HepG2 (cell line): Measurements from ENCODE around the gene CIAO3. TPM values are rescaled to one million over a fixed set of nuclear protein-coding genes. Genes with fewer than 3 reads are reported as not detected.

ENCODE experiments used
- FLYWCH1 ChIP-seq: sonication (generic); formaldehyde crosslinking; IDR thresholded peaks from 2 replicates; pipeline ENCODE4 v1.8.1; 2023; ENCODE audit warnings: mild to moderate bottlenecking, missing genetic modification reagents
- JUN ChIP-seq: sonication (generic); formaldehyde crosslinking; IDR thresholded peaks from 2 replicates; pipeline ENCODE4 v1.4.0; 2020; ENCODE audit warnings: mild to moderate bottlenecking, missing genetic modification reagents
- MAZ ChIP-seq, 2 experiments: sonication (generic) in 1 of 2; formaldehyde crosslinking in 1 of 2; IDR thresholded peaks; 2 replicates each; pipeline versions ENCODE4 v1.5.0 to v1.6.1; 2012 to 2020; ENCODE audit warnings: low read depth in 2 of 2, mild to moderate bottlenecking in 2 of 2, borderline replicate concordance in 1 of 2, improper control_type of control experiment in 1 of 2, low read length in 1 of 2, missing genetic modification reagents in 1 of 2, moderate library complexity in 1 of 2
- NCOA1 ChIP-seq: sonication (generic); formaldehyde crosslinking; IDR thresholded peaks from 2 replicates; pipeline ENCODE4 v1.9.0; 2021; ENCODE audit warnings: missing genetic modification reagents
- NFIB ChIP-seq: sonication (generic); formaldehyde crosslinking; IDR thresholded peaks from 2 replicates; pipeline ENCODE4 v1.9.0; 2021; ENCODE audit warnings: missing genetic modification reagents, mild to moderate bottlenecking, borderline replicate concordance
- RBFOX2 ChIP-seq: fragments of 200-400 bp; formaldehyde crosslinking; IDR thresholded peaks from 2 replicates; pipeline ENCODE4 v1.6.1; 2017; ENCODE audit warnings: low read depth, mild to moderate bottlenecking, low read length
- RNF2 ChIP-seq: fragments of 450-650 bp; conservative IDR thresholded peaks from 2 replicates; pipeline ENCODE4 v1.6.1; 2016; ENCODE audit warnings: low read depth
- SPEN ChIP-seq: sonication (generic); formaldehyde crosslinking; IDR thresholded peaks from 2 replicates; pipeline ENCODE4 v1.5.1; 2020; ENCODE audit warnings: low read depth, mild to moderate bottlenecking, missing genetic modification reagents
- ZFP82 ChIP-seq: sonication (generic); formaldehyde crosslinking; IDR thresholded peaks from 2 replicates; pipeline ENCODE4 v1.5.1; 2020; ENCODE audit warnings: mild to moderate bottlenecking, missing genetic modification reagents, borderline replicate concordance
- ZNF121 ChIP-seq: sonication (generic); formaldehyde crosslinking; IDR thresholded peaks from 2 replicates; pipeline ENCODE4 v1.5.0; 2020; ENCODE audit warnings: mild to moderate bottlenecking, missing genetic modification reagents
- ZNF619 ChIP-seq: sonication (generic); formaldehyde crosslinking; IDR thresholded peaks from 2 replicates; pipeline ENCODE4 v1.4.0; 2020; ENCODE audit warnings: mild to moderate bottlenecking, missing genetic modification reagents
- ZNF839 ChIP-seq: sonication (generic); formaldehyde crosslinking; IDR thresholded peaks from 2 replicates; pipeline ENCODE4 v1.4.0; 2020; ENCODE audit warnings: missing genetic modification reagents, mild to moderate bottlenecking, borderline replicate concordance
- polyA plus RNA-seq, 8 experiments: library from polyadenylated mRNA; depleted of rRNA in 3 of 8; stranded (reverse) in 7 of 8; unstranded in 1 of 8; fragments of >200 nt; fragmentation: Illumina TruSeq in 4 of 8; extraction: Trizol in 4 of 8; gene quantifications; 2 replicates each; pipeline versions ENCODE4 v1.2.1 to v1.2.3, GENCODE V29; 2011 to 2016; ENCODE audit warnings: low read depth in 4 of 8, missing spikeins in 1 of 8, mixed read lengths in 1 of 8; ENCODE audit not compliant: insufficient read depth in 1 of 8
- total RNA-seq, 5 experiments: library from RNA; depleted of rRNA; stranded (reverse); fragments of >200 nt; fragmentation: Illumina TruSeq; extraction: Trizol; gene quantifications; 2 replicates each; pipeline ENCODE4 v1.2.3, GENCODE V29; 2016; ENCODE audit warnings: low read depth in 1 of 5
- TF ChIP-seq, protein P1 (sequence below): sonication (generic); formaldehyde crosslinking; IDR thresholded peaks from 2 replicates; pipeline ENCODE4 v1.4.0; 2020; ENCODE audit warnings: mild to moderate bottlenecking, missing genetic modification reagents, borderline replicate concordance
- TF ChIP-seq, protein P2 (sequence below): sonication (generic); formaldehyde crosslinking; IDR thresholded peaks from 2 replicates; pipeline ENCODE4 v1.4.0; 2020; ENCODE audit warnings: low read depth, missing genetic modification reagents
- TF ChIP-seq, protein P3 (sequence below): sonication (generic); formaldehyde crosslinking; conservative IDR thresholded peaks from 2 replicates; pipeline ENCODE4 v1.8.0; 2022; ENCODE audit warnings: mild to moderate bottlenecking, moderate library complexity, missing genetic modification reagents
- TF ChIP-seq, protein P4 (sequence below): sonication (generic); formaldehyde crosslinking; IDR thresholded peaks from 2 replicates; pipeline ENCODE4; 2020; ENCODE audit warnings: missing genetic modification reagents, mild to moderate bottlenecking, borderline replicate concordance
- TF ChIP-seq, protein P5 (sequence below): IDR thresholded peaks from 2 replicates; pipeline ENCODE4 v1.6.1; 2016; ENCODE audit warnings: mild to moderate bottlenecking, missing biosample characterization, missing genetic modification reagents

Gene CIAO3
- total and polyA plus RNA-seq, 2 of the 13 experiments (the other 11 are each of a cell fraction or from before 2014, with no cell fraction given), result 21.7 to 25.0 TPM

DNA sequence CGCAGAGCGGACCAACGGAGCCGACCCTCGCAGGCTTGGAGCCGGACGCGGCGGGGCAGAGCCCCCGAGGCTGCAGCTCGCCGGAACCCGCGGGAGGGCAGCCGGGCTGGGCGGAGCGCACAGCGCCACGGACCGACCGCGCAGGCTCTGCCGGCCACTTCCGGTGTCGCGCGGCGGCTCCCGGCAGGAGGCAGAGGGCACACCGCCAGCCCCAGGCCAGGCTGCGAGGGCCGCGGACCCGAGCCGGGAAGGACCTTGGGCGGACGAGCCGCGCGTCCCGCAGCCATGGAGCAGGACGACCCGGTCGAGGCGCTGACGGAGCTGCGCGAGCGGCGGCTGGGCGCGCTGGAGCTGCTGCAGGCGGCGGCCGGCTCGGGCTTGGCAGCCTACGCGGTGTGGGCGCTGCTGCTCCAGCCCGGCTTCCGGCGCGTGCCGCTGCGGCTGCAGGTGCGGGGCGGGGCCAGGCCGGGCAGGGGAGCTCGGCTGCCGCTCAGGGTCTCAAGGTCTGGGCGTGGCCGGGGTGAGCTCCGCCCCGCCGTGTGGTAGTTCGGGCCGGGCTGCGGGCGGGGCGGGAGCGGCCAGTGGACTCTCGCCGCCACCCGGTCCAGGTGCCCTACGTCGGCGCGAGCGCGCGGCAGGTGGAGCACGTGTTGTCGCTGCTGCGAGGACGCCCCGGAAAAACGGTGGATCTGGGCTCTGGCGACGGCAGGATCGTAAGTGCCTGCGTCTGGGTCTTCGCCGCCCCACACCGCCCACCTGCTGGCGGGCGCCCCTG is 19.6 kb downstream of the CIAO3 start, which contains the start of gene ANTKMT (continued):
- TF ChIP-seq, protein P1, sequence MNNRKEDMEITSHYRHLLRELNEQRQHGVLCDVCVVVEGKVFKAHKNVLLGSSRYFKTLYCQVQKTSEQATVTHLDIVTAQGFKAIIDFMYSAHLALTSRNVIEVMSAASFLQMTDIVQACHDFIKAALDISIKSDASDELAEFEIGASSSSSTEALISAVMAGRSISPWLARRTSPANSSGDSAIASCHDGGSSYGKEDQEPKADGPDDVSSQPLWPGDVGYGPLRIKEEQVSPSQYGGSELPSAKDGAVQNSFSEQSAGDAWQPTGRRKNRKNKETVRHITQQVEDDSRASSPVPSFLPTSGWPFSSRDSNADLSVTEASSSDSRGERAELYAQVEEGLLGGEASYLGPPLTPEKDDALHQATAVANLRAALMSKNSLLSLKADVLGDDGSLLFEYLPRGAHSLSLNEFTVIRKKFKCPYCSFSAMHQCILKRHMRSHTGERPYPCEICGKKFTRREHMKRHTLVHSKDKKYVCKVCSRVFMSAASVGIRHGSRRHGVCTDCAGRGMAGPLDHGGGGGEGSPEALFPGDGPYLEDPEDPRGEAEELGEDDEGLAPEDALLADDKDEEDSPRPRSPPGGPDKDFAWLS (CRISPR knock-in tag), result no peak
- TF ChIP-seq, protein P2, sequence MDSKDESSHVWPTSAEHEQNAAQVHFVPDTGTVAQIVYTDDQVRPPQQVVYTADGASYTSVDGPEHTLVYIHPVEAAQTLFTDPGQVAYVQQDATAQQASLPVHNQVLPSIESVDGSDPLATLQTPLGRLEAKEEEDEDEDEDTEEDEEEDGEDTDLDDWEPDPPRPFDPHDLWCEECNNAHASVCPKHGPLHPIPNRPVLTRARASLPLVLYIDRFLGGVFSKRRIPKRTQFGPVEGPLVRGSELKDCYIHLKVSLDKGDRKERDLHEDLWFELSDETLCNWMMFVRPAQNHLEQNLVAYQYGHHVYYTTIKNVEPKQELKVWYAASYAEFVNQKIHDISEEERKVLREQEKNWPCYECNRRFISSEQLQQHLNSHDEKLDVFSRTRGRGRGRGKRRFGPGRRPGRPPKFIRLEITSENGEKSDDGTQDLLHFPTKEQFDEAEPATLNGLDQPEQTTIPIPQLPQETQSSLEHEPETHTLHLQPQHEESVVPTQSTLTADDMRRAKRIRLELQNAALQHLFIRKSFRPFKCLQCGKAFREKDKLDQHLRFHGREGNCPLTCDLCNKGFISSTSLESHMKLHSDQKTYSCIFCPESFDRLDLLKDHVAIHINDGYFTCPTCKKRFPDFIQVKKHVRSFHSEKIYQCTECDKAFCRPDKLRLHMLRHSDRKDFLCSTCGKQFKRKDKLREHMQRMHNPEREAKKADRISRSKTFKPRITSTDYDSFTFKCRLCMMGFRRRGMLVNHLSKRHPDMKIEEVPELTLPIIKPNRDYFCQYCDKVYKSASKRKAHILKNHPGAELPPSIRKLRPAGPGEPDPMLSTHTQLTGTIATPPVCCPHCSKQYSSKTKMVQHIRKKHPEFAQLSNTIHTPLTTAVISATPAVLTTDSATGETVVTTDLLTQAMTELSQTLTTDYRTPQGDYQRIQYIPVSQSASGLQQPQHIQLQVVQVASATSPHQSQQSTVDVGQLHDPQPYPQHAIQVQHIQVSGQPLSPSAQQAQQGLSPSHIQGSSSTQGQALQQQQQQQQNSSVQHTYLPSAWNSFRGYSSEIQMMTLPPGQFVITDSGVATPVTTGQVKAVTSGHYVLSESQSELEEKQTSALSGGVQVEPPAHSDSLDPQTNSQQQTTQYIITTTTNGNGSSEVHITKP, result no peak
- TF ChIP-seq ZNF121 (CRISPR knock-in tag), result no peak; the same call in 1 of the 2 replicates
- TF ChIP-seq FLYWCH1 (CRISPR knock-in tag), result 0 out of 2 replicates have a peak, but pooled peaks have one; percentile 85
- TF ChIP-seq JUN (CRISPR knock-in tag), result peak; percentile 33; the same call in 1 of the 2 replicates
- TF ChIP-seq, protein P3, sequence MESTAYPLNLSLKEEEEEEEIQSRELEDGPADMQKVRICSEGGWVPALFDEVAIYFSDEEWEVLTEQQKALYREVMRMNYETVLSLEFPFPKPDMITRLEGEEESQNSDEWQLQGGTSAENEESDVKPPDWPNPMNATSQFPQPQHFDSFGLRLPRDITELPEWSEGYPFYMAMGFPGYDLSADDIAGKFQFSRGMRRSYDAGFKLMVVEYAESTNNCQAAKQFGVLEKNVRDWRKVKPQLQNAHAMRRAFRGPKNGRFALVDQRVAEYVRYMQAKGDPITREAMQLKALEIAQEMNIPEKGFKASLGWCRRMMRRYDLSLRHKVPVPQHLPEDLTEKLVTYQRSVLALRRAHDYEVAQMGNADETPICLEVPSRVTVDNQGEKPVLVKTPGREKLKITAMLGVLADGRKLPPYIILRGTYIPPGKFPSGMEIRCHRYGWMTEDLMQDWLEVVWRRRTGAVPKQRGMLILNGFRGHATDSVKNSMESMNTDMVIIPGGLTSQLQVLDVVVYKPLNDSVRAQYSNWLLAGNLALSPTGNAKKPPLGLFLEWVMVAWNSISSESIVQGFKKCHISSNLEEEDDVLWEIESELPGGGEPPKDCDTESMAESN (CRISPR knock-in tag), result peak; percentile 57; the same call in 1 of the 2 replicates
- TF ChIP-seq ZNF619 (CRISPR knock-in tag), result no peak; the same call in 1 of the 2 replicates
- TF ChIP-seq NCOA1 (CRISPR knock-in tag), result no peak
- TF ChIP-seq, protein P4, sequence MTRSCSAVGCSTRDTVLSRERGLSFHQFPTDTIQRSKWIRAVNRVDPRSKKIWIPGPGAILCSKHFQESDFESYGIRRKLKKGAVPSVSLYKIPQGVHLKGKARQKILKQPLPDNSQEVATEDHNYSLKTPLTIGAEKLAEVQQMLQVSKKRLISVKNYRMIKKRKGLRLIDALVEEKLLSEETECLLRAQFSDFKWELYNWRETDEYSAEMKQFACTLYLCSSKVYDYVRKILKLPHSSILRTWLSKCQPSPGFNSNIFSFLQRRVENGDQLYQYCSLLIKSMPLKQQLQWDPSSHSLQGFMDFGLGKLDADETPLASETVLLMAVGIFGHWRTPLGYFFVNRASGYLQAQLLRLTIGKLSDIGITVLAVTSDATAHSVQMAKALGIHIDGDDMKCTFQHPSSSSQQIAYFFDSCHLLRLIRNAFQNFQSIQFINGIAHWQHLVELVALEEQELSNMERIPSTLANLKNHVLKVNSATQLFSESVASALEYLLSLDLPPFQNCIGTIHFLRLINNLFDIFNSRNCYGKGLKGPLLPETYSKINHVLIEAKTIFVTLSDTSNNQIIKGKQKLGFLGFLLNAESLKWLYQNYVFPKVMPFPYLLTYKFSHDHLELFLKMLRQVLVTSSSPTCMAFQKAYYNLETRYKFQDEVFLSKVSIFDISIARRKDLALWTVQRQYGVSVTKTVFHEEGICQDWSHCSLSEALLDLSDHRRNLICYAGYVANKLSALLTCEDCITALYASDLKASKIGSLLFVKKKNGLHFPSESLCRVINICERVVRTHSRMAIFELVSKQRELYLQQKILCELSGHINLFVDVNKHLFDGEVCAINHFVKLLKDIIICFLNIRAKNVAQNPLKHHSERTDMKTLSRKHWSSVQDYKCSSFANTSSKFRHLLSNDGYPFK (CRISPR knock-in tag), result 0 out of 2 replicates have a peak, but pooled peaks have one; percentile 17
- TF ChIP-seq ZFP82 (CRISPR knock-in tag), result peak; percentile 95
- TF ChIP-seq, protein P5, sequence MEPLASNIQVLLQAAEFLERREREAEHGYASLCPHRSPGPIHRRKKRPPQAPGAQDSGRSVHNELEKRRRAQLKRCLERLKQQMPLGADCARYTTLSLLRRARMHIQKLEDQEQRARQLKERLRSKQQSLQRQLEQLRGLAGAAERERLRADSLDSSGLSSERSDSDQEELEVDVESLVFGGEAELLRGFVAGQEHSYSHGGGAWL, result peak; percentile 65
- TF ChIP-seq RNF2, result peak; percentile 80
- no peak for TF ChIP-seq MAZ (IDR thresholded peaks at IDR 0.05; ENCODE audit: borderline replicate concordance, low read depth, low read length)
- TF ChIP-seq MAZ (CRISPR knock-in tag; IDR thresholded peaks at IDR 0.05; ENCODE audit: low read depth), result peak; percentile 97
- TF ChIP-seq NFIB (CRISPR knock-in tag), result no peak
- peak; percentile 84 for TF ChIP-seq SPEN (CRISPR knock-in tag)
- TF ChIP-seq ZNF839 (CRISPR knock-in tag), result no peak
- TF ChIP-seq RBFOX2, result peak; percentile 96
